ENCODE measurements around the gene RFNG. TPM values are rescaled to one million over a fixed set of nuclear protein-coding genes. Genes with fewer than 3 reads are reported as not detected.
A peak's percentile ranks its signal among the peaks of the same experiment; 100 is the strongest.

RFNG gene, protein sequence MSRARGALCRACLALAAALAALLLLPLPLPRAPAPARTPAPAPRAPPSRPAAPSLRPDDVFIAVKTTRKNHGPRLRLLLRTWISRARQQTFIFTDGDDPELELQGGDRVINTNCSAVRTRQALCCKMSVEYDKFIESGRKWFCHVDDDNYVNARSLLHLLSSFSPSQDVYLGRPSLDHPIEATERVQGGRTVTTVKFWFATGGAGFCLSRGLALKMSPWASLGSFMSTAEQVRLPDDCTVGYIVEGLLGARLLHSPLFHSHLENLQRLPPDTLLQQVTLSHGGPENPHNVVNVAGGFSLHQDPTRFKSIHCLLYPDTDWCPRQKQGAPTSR
- total RNA-seq (2012; rRNA removed) = 6.8 and 8.6 TPM in 2 replicates
- polyA plus RNA-seq (2012; rRNA removed) = 47.3 and 51.1 TPM in 2 replicates
- 27.2 and 51.3 TPM in 2 replicates for polyA plus RNA-seq (2012; cell fraction: cytosol; rRNA removed)
- 271 and 643 TPM in 2 replicates for polyA plus RNA-seq (2012; cell fraction: nucleus; rRNA removed; ENCODE audit: low replicate concordance)
- percentile 55 among the genes with signal in this experiment for Bru-seq, nascent RNA
- BruChase-seq, experiment 1, labeled RNA remaining after a 6-hour chase = percentile 71 among the genes with signal in this experiment
- percentile 59 among the genes with signal in this experiment for BruChase-seq, experiment 2, labeled RNA remaining after a 2-hour chase
- long read RNA-seq, transcript RFNG-201 (8 exons, 1,828 nt) = major isoform, 20 of 46 reads
- long read RNA-seq, transcript RFNG-209 (1 exons, 2,886 nt) = minor isoform, 5 of 46 reads
- long read RNA-seq, partial matches to known transcripts = 10 of 46 reads
- long read RNA-seq, other reads (novel, unspliced or antisense) = 6 of 46 reads

GRCh38 chr17:82051776-82052637 lies at the start of gene RFNG, which contains the start of gene GPS1:
Gene RFNG, minus strand, starts transcription at chr17:82051811. Its CDS starts 45 bp downstream, at chr17:82051766.
Gene GPS1, plus strand, starts transcription at chr17:82051898. Its CDS starts 34 bp downstream, at chr17:82051932.
- Histone ChIP-seq H3K56ac (ENCODE audit: extremely low read depth, insufficient read depth, low read length) (no peak within 1 kb of the TSS; the same call in 1 of the 2 replicates), H3K4ac (ENCODE audit: low read depth, low read length) (peak within 1 kb of the TSS; percentile 87), H2AK5ac (ENCODE audit: low read depth, low read length) (peak within 1 kb of the TSS; percentile 96), H3K4me3 (ENCODE audit: insufficient read depth, low read depth, low read length) (peak within 1 kb of the TSS; percentile 99), H3K9me1 (ENCODE audit: insufficient read depth, low read length) (peaks cover 7% of the 10 kb centered on the region), H3K9me3 (ENCODE audit: control insufficient read depth, insufficient read depth, low read length) (no peaks in the 10 kb centered on the region), H4K91ac (ENCODE audit: insufficient read depth, low read depth, low read length) (peak within 1 kb of the TSS; percentile 23), H3K4me1 (ENCODE audit: control insufficient read depth, insufficient read depth, low read length) (peaks cover 18% of the 10 kb centered on the region), H2BK20ac (ENCODE audit: low read depth, low read length) (no peak within 1 kb of the TSS), H4K5ac (ENCODE audit: low read depth, low read length) (peak within 1 kb of the TSS; percentile 81), H3K14ac (replicated peaks; ENCODE audit: low read depth, low read length) (peak within 1 kb of the TSS; percentile 71), H3K36me3 (ENCODE audit: control insufficient read depth, insufficient read depth, low read length) (peaks cover 59% of the 10 kb centered on the region), H2BK5ac (ENCODE audit: low read depth, low read length, poor library complexity, severe bottlenecking) (peak within 1 kb of the TSS; percentile 63), H4K20me1 (ENCODE audit: insufficient read depth, low read length) (peaks cover 7% of the 10 kb centered on the region), H3K23ac (ENCODE audit: low read depth, low read length) (peak within 1 kb of the TSS; percentile 64), H2BK120ac (ENCODE audit: low read depth, low read length) (no peak within 1 kb of the TSS; the same call in none of the 2 replicates), H4K8ac (ENCODE audit: low read depth in 2 of 2, low read length in 2 of 2) (peak within 1 kb of the TSS; percentile 84 to 91), H2BK15ac (ENCODE audit: low read depth, low read length) (no peak within 1 kb of the TSS), H3K4me2 (ENCODE audit: low read depth, low read length) (peak within 1 kb of the TSS; percentile 93), H3K9ac (ENCODE audit: low read depth, low read length) (peak within 1 kb of the TSS; percentile 94), H2AK9ac (replicated peaks; ENCODE audit: low read depth, low read length, poor library complexity) (peak within 1 kb of the TSS; percentile 100), H3K79me1 (ENCODE audit: low read depth in 1 of 2, low read length in 2 of 2) (peaks cover 16 to 45% of the 10 kb centered on the region in 2 experiments), H3K27me3 (ENCODE audit: control insufficient read depth, insufficient read depth, low read length) (no peaks in the 10 kb centered on the region), H3K27ac (ENCODE audit: insufficient read depth, low read length) (peak within 1 kb of the TSS; percentile 72), H3K18ac (ENCODE audit: low read depth, low read length) (no peak within 1 kb of the TSS; the same call in 1 of the 2 replicates), H2AFZ (replicated peaks; ENCODE audit: low read length, poor library complexity) (peak within 1 kb of the TSS; percentile 91)
- ATAC-seq (ENCODE audit: low read depth) = peak; percentile 86
- POLR2A ChIA-PET (ENCODE audit: unreplicated experiment) = no interaction called here
- no TSS peak for BruUV-seq (replicated peaks)
- WGBS, 2 experiments (ENCODE audit: extremely low coverage in 2 of 2, insufficient read length in 1 of 2) = 1% methylated on average over 60 of the region's 94 CpGs; no CpG with 5 or more reads in 1 of the 2 experiments
- peak; percentile 16 for DNase-seq
- dilution Hi-C loops (cut with HindIII; ENCODE audit: low sequenced_read_pairs, unreplicated experiment) (no loop called here), intact Hi-C loops (cut with micrococcal nuclease) (no loop called here), in situ Hi-C loops (cut with MboI; ENCODE audit: low sequenced_read_pairs) (no loop called here)
- TF ChIP-seq FOS (IDR thresholded peaks at IDR 0.05; ENCODE audit: low read depth, low read length) (no peak), MAZ (IDR thresholded peaks at IDR 0.05; ENCODE audit: borderline replicate concordance, low read depth, low read length) (peak; percentile 85; the same call in 1 of the 2 replicates), RFX5 (IDR thresholded peaks at IDR 0.05; ENCODE audit: low read depth, low read length) (no peak), MAFK (IDR thresholded peaks at IDR 0.05; ENCODE audit: low read depth, low read length) (no peak), MXI1 (IDR thresholded peaks at IDR 0.05; ENCODE audit: borderline replicate concordance, low read depth, low read length) (peak; percentile 76), RCOR1 (IDR thresholded peaks at IDR 0.05; ENCODE audit: insufficient replicate concordance, low read length) (no peak), CEBPB (IDR thresholded peaks at IDR 0.05; ENCODE audit: low read depth, low read length) (no peak), CHD1 (IDR thresholded peaks at IDR 0.05; ENCODE audit: low read depth, low read length) (no peak), BHLHE40 (IDR thresholded peaks at IDR 0.05; ENCODE audit: low read depth, low read length) (no peak), SMC3 (IDR thresholded peaks at IDR 0.05; ENCODE audit: low read depth, low read length) (no peak), RAD21 (IDR thresholded peaks at IDR 0.05; ENCODE audit: low read length) (no peak)
- CTCF ChIA-PET = no interaction called here
